Ovary (tissue), 9 donors: Measurements from ENCODE around the gene ELL2. TPM values are rescaled to one million over a fixed set of nuclear protein-coding genes. Genes with fewer than 3 reads are reported as not detected.

ENCODE experiments used
- DNase-seq, 5 donors: peaks; one replicate each; pipeline ENCODE4 v3.0.0-alpha.2; 2019 to 2020
- H3K27ac ChIP-seq, 2 donors: fragments of 200-600 bp; one replicate each; pipeline versions ENCODE4 v1.5.1 to v1.8.0; 2019 to 2022
- H3K27me3 ChIP-seq: fragments of 200-600 bp; one replicate; pipeline ENCODE4 v1.8.0; 2022
- H3K36me3 ChIP-seq: fragments of 200-600 bp; sonication (generic); one replicate; pipeline ENCODE4 v1.5.1; 2019
- H3K4me1 ChIP-seq: one replicate; pipeline ENCODE4 v1.8.1; 2013; ENCODE audit warnings: mild to moderate bottlenecking, moderate library complexity; ENCODE audit not compliant: insufficient read depth
- H3K4me3 ChIP-seq: fragments of 200-600 bp; sonication (generic); one replicate; pipeline ENCODE4 v1.5.1; 2017
- H3K9me3 ChIP-seq, 2 donors: fragments of 200-600 bp in 1 of 2; sonication (generic) in 1 of 2; one replicate each; pipeline versions ENCODE4 v1.5.1 to v1.8.1; 2013 to 2019; ENCODE audit warnings: mild to moderate bottlenecking in 1 of 2, moderate library complexity in 1 of 2
- CTCF ChIP-seq, 3 donors: fragments of 450-650 bp in 2 of 3; fragments of 200-600 bp in 1 of 3; IDR thresholded peaks; one replicate each; pipeline versions ENCODE4 v1.5.1 to v1.8.0; 2016 to 2022; ENCODE audit warnings: antibody characterized with exemption in 3 of 3, mild to moderate bottlenecking in 1 of 3
- EP300 ChIP-seq: sonication (generic); formaldehyde crosslinking; IDR thresholded peaks from one replicate; pipeline ENCODE4 v1.6.1; 2017; ENCODE audit warnings: antibody characterized with exemption
- POLR2A ChIP-seq: fragments of 450-650 bp; IDR thresholded peaks from one replicate; pipeline ENCODE4 v1.6.1; 2017; ENCODE audit warnings: antibody characterized with exemption, mild to moderate bottlenecking, moderate library complexity
- WGBS, 3 donors: extraction: QIAGEN DNeasy Blood & Tissue Kit in 1 of 3; methylation state at CpG; one replicate each; pipeline versions ENCODE4 v1.1.5 to v1.1.7; 2013 to 2017; 5-methylcytosine and 5-hydroxymethylcytosine counted together
- intact Hi-C, 4 donors: fragments of 100-400 bp; cut with DNase I; formaldehyde crosslinking; loops; one replicate each; pipeline versions ENCODE4 v1.11.0 to v1.15.1; 2022 to 2023
- polyA plus RNA-seq, 2 donors: library from polyadenylated mRNA; stranded (reverse); fragments of 200-250 nt in 1 of 2; fragments of 350-450 nt in 1 of 2; fragmentation: Illumina TruSeq in 1 of 2; extraction: RNeasy Lipid Tissue Mini Kit (QIAGEN cat#74804) in 1 of 2; gene quantifications; one replicate each; pipeline ENCODE4 v1.2.3, GENCODE V29; 2013 to 2014
- total RNA-seq, 7 donors: library from RNA; depleted of rRNA in 2 of 7; stranded (reverse); fragments of >200 nt in 2 of 7; fragmentation: NEBNext Ultra II Directional in 3 of 7; extraction: Animal tissue kit (Norgen Biotek cat#: 25700) in 3 of 7; gene quantifications; one replicate each; pipeline versions ENCODE4 v1.1.0 to v1.2.4, GENCODE V29; 2016 to 2023
- donor health status: DM: no; HTN: no; CAD: no; lungs with moderate emphysema.
- donor health status: DM: no; HTN: no; CAD: no.
- donor health status: Bipolar disorder and iron deficiency.
- donor health status: DM: yes; HTN: yes; CAD: no.
- donor health status: DM: no; HTN: no; CAD: no.
- donor health status: DM: yes; HTN: yes; CAD: no.

The ELL2 gene
- total and polyA plus RNA-seq, 9 donors = 7.2 to 73.2 (median 25.1) TPM

- Histone ChIP-seq H3K4me1 (no peaks in the 10 kb centered on the region), H3K27ac (no peak overlapping the region), H3K27me3 (no peaks in the 10 kb centered on the region), H3K4me3 (no peak overlapping the region), H3K36me3 (no peaks in the 10 kb centered on the region), H3K9me3 (no peaks in the 10 kb centered on the region)
- TF ChIP-seq EP300 (no peak), CTCF (IDR thresholded peaks at IDR 0.05) (no peak), POLR2A (no peak)
- intact Hi-C loops = loop anchor here in 1 of 4 donors (10.0 kb wide), 1 partner anchor 59 kb away; no protein-coding TSS in a partner anchor
- DNase-seq = no peak
- WGBS, 3 donors = 70 to 80% (median 79%) methylated on average over 3 of the region's 3 CpGs
These were observed 117.9 kb downstream of the ELL2 start for GRCh38 chr5:95843733-95844223.

GRCh38 chr5:95842854-95843544, 118.7 kb downstream of the ELL2 start:
- 81 to 82% (median 81%) methylated on average over 11 of the region's 11 CpGs for WGBS, 3 donors
- H3K27me3 ChIP-seq = no peaks in the 10 kb centered on the region
- H3K36me3 ChIP-seq = no peaks in the 10 kb centered on the region
- H3K27ac ChIP-seq = no peak overlapping the region
- TF ChIP-seq EP300 (no peak), POLR2A (no peak), CTCF (IDR thresholded peaks at IDR 0.05) (no peak)
- no peak for DNase-seq
- H3K4me1 ChIP-seq = no peaks in the 10 kb centered on the region
- no peaks in the 10 kb centered on the region for H3K9me3 ChIP-seq
- intact Hi-C loops = loop anchor here in 1 of 4 donors (10.0 kb wide), 1 partner anchor 58 kb away; no protein-coding TSS in a partner anchor
- H3K4me3 ChIP-seq = no peak overlapping the region

- peak; percentile 44 for TF ChIP-seq EP300
- TF ChIP-seq POLR2A = no peak
These were observed 119.5 kb downstream of the ELL2 start for GRCh38 chr5:95841914-95842812.

GRCh38 chr5:95840956-95841705, 120.5 kb downstream of the ELL2 start:
- 75 to 97% (median 87%) methylated on average over 1 of the region's 1 CpG for WGBS, 3 donors
- Histone ChIP-seq H3K4me3 (no peak overlapping the region), H3K9me3 (no peaks in the 10 kb centered on the region), H3K27me3 (no peaks in the 10 kb centered on the region), H3K27ac (no peak overlapping the region), H3K36me3 (no peaks in the 10 kb centered on the region), H3K4me1 (no peaks in the 10 kb centered on the region)
- TF ChIP-seq CTCF (IDR thresholded peaks at IDR 0.05) = no peak
- intact Hi-C loops = loop anchor here in 1 of 4 donors (10.0 kb wide), 1 partner anchor 56 kb away; no protein-coding TSS in a partner anchor
- no peak for DNase-seq

More at GRCh38 chr5:95841914-95842812, 119.5 kb downstream of the ELL2 start:
- no peak for DNase-seq
- no peak overlapping the region for H3K27ac ChIP-seq
- no peaks in the 10 kb centered on the region for H3K4me1 ChIP-seq
- no peaks in the 10 kb centered on the region for H3K9me3 ChIP-seq
- intact Hi-C loops = loop anchor here in 1 of 4 donors (10.0 kb wide), 1 partner anchor 57 kb away; no protein-coding TSS in a partner anchor
- no peaks in the 10 kb centered on the region for H3K36me3 ChIP-seq
- H3K27me3 ChIP-seq = no peaks in the 10 kb centered on the region
- 80 to 92% (median 83%) methylated on average over 8 of the region's 8 CpGs for WGBS, 3 donors
- no peak overlapping the region for H3K4me3 ChIP-seq
